GM19455 (cell line): ENCODE data around the gene PLPP1.

Experiments
- ATAC-seq: cut with Tn5 transposase; IDR thresholded peaks from one replicate; pipeline ENCODE4 v1.9.1; 2021; ENCODE audit not compliant: unreplicated experiment

The PLPP1 gene

GRCh38 chr5:55453211-55453610, 81.6 kb downstream of the PLPP1 start:
- ATAC-seq: no peak

- ATAC-seq: no peak
Measured at GRCh38 chr5:55451976-55452375, 82.8 kb downstream of the PLPP1 start.

- no peak for ATAC-seq
Measured at GRCh38 chr5:55450050-55450765, 84.6 kb downstream of the PLPP1 start.

GRCh38 chr5:55446640-55447351, 88.0 kb downstream of the PLPP1 start:
- no peak for ATAC-seq

- ATAC-seq: no peak
Measured at GRCh38 chr5:55445791-55446190, 89.0 kb downstream of the PLPP1 start.

- ATAC-seq: no peak
Measured at GRCh38 chr5:55441954-55442353, 92.8 kb downstream of the PLPP1 start.

GRCh38 chr5:55441107-55441771, 93.5 kb downstream of the PLPP1 start:
- no peak for ATAC-seq

GRCh38 chr5:55440188-55440646, 94.5 kb downstream of the PLPP1 start:
- ATAC-seq: no peak

GRCh38 chr5:55438998-55439397, 95.8 kb downstream of the PLPP1 start:
- no peak for ATAC-seq

GRCh38 chr5:55437859-55438206, 96.9 kb downstream of the PLPP1 start:
- no peak for ATAC-seq

GRCh38 chr5:55437452-55437851, 97.3 kb downstream of the PLPP1 start:
- no peak for ATAC-seq

- ATAC-seq: no peak
Measured at GRCh38 chr5:55432549-55432948, 102.2 kb downstream of the PLPP1 start.

- no peak for ATAC-seq
Measured at GRCh38 chr5:55429613-55430253, 105.0 kb downstream of the PLPP1 start.

GRCh38 chr5:55429221-55429612, 105.5 kb downstream of the PLPP1 start:
- no peak for ATAC-seq

- no peak for ATAC-seq
Measured at GRCh38 chr5:55427157-55427556, 107.6 kb downstream of the PLPP1 start.

- ATAC-seq: no peak
Measured at GRCh38 chr5:55426455-55426854, 108.3 kb downstream of the PLPP1 start.

- peak; percentile 97 for ATAC-seq
Measured at GRCh38 chr5:55421074-55421529, 113.7 kb downstream of the PLPP1 start.

- ATAC-seq: no peak
Measured at GRCh38 chr5:55418994-55419968, 115.5 kb downstream of the PLPP1 start.

GRCh38 chr5:55416306-55416705, 118.5 kb downstream of the PLPP1 start:
- ATAC-seq: no peak

GRCh38 chr5:55415071-55415470, 119.7 kb downstream of the PLPP1 start:
- no peak for ATAC-seq
